ENCODE results near the gene UNC119. TPM values are rescaled to one million over a fixed set of nuclear protein-coding genes. Genes with fewer than 3 reads are reported as not detected.

UNC119 gene
- total and polyA plus RNA-seq, 8 donors: 13.6 to 30.9 (median 17.2) TPM

DNA sequence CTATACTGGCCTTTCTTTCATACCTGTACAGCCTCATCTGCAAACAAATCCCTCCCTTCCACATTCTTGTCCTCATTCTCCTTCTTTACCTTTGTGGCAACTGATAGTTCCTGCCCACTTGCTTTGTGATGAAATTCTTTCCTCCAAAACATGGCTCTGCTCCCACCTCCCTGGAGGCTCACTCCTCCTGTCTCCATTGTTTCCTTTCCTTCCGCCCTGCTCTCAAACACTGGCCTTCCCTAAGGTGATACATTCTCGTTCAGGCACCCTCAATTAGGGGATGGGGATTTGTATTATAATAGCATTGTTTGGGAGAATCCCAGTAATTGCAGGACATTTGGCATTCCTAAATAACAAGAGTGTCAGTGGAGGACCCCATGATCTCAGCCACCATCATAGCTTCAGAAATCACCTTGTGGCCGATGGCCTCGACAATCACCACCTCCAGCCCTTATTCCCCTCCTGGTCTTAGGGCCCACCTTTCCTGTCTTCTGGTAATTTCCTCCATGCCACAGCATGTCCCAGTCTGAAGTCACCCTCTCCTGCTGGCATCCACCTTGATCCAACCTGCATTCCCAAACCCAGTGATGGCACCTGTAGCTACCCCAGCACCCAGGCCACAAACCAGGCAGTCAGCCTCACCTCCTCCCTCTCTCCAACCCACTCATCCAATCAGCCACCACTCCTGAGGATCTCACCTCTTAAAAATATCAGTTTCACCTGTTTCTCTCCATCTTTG, 7.9 kb downstream of the UNC119 start:
- H3K36me3 ChIP-seq: peaks cover 4 to 18% (median 15%) of the 10 kb centered on the region in 4 donors
- H3K27me3 ChIP-seq: no peaks in the 10 kb centered on the region
- no peak overlapping the region for H3K27ac ChIP-seq
- no peaks in the 10 kb centered on the region for H3K9me3 ChIP-seq
- H3K4me1 ChIP-seq: peaks cover under 1 to 15% (median 9%) of the 10 kb centered on the region in 4 donors
- no peak for DNase-seq
- TF ChIP-seq POLR2AphosphoS5 (IDR thresholded peaks at IDR 0.05): no peak
- TF ChIP-seq EP300 (IDR thresholded peaks at IDR 0.05): no peak
- TF ChIP-seq, protein P1, sequence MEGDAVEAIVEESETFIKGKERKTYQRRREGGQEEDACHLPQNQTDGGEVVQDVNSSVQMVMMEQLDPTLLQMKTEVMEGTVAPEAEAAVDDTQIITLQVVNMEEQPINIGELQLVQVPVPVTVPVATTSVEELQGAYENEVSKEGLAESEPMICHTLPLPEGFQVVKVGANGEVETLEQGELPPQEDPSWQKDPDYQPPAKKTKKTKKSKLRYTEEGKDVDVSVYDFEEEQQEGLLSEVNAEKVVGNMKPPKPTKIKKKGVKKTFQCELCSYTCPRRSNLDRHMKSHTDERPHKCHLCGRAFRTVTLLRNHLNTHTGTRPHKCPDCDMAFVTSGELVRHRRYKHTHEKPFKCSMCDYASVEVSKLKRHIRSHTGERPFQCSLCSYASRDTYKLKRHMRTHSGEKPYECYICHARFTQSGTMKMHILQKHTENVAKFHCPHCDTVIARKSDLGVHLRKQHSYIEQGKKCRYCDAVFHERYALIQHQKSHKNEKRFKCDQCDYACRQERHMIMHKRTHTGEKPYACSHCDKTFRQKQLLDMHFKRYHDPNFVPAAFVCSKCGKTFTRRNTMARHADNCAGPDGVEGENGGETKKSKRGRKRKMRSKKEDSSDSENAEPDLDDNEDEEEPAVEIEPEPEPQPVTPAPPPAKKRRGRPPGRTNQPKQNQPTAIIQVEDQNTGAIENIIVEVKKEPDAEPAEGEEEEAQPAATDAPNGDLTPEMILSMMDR (IDR thresholded peaks at IDR 0.05): no peak
- TF ChIP-seq POLR2A (IDR thresholded peaks at IDR 0.05): no peak
- H3K4me3 ChIP-seq: no peak overlapping the region
- intact Hi-C loops (cut with DNase I; ENCODE audit: low total_unique reads): no loop called here
- WGBS, 5 donors: 84 to 88% (median 86%) methylated on average over 4 of the region's 4 CpGs

DNA sequence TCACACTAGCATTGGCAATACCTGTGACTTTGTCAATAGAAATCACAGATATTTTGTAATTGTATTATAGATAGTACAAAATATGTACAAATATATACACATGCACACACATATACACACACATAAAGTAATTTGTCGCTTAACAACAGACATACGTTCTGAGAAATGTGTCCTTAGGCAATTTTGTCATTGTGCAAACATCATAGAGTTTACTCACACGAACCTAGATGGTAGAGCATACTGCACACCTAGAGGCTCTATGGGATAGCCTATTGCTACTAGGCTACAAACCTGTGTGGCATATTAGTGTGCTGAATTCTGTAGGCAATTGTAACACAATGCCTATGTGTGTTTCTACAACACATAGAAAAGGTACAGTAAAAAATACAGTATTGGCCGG, 11.0 kb downstream of the UNC119 start:
- Histone ChIP-seq H3K9me3 (no peaks in the 10 kb centered on the region), H3K27me3 (no peaks in the 10 kb centered on the region), H3K36me3 (peaks cover 0 to 5% (median 3%) of the 10 kb centered on the region in 4 donors), H3K4me1 (peaks cover 3 to 10% (median 7%) of the 10 kb centered on the region in 4 donors), H3K4me3 (no peak overlapping the region), H3K27ac (no peak overlapping the region)
- intact Hi-C loops (cut with DNase I; ENCODE audit: low total_unique reads): no loop called here
- TF ChIP-seq, protein P1 (IDR thresholded peaks at IDR 0.05): no peak
- no peak for TF ChIP-seq EP300 (IDR thresholded peaks at IDR 0.05)
- TF ChIP-seq POLR2AphosphoS5 (IDR thresholded peaks at IDR 0.05): no peak
- TF ChIP-seq POLR2A (IDR thresholded peaks at IDR 0.05): no peak
- WGBS, 5 donors: 67 to 83% (median 74%) methylated on average over 4 of the region's 4 CpGs
- no peak for DNase-seq

DNA sequence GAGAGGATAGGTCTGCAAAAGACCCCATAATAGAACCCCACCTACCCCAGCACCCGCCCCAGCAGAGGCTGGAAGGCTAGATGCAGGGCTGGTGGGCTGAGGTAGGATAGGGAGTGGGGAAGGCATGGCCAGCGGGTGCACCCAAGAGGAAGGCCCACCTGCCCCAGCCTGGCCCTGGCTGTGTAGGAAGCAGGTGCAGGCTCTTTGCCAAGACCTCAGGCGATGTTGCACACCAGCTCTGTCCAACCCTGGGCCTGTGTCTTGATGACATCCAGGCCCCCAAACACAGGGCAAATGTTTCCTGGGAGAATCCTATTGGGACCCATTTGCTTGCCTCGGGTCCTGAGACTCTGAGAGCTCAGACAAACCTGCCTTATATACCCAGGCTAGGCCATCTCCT, 12.2 kb downstream of the UNC119 start:
- Histone ChIP-seq H3K9me3 (no peaks in the 10 kb centered on the region), H3K27me3 (no peaks in the 10 kb centered on the region), H3K27ac (no peak overlapping the region), H3K36me3 (no peaks in the 10 kb centered on the region), H3K4me1 (peaks cover 3 to 19% (median 9%) of the 10 kb centered on the region in 4 donors), H3K4me3 (no peak overlapping the region)
- 67 to 84% (median 80%) methylated on average over 3 to 4 of the region's 4 CpGs for WGBS, 5 donors
- DNase-seq: no peak
- TF ChIP-seq POLR2AphosphoS5 (IDR thresholded peaks at IDR 0.05): no peak
- TF ChIP-seq POLR2A (IDR thresholded peaks at IDR 0.05): no peak
- TF ChIP-seq, protein P1 (IDR thresholded peaks at IDR 0.05): no peak
- TF ChIP-seq EP300 (IDR thresholded peaks at IDR 0.05): no peak
- intact Hi-C loops (cut with DNase I; ENCODE audit: low total_unique reads): no loop called here

DNA sequence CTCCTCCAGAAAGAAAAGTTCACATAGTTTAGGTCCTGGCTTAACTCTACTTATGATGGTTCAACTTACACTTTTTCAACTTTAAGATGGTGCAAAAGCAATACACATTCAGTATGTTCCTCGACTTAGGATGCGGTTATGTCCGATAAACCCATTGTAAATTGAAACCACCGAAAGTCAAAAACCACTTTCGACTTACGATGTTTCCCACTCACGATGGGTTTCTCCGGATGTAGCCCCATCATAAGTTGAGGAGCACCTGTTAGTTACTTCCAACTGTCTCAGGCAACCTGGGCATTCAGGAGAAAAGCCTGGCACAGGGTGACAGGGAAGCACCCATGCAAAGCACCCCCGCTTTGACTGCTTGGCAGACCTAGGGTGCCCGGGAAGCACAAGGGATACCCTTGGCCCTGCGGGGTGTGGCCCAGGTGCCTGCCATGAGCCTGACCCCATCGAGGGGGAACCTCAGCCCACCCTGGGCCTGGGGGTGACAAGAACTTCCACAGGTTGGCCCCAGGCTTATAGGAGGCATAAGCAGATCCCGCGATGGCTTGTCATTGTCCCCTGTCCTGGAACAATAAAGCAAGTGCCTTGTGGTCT, 14.0 kb downstream of the UNC119 start:
- TF ChIP-seq EP300 (IDR thresholded peaks at IDR 0.05): no peak
- no peak for TF ChIP-seq POLR2AphosphoS5 (IDR thresholded peaks at IDR 0.05)
- TF ChIP-seq, protein P1 (IDR thresholded peaks at IDR 0.05): no peak
- no peak for TF ChIP-seq POLR2A (IDR thresholded peaks at IDR 0.05)
- WGBS, 5 donors: 83 to 92% (median 89%) methylated on average over 14 of the region's 14 CpGs
- no peak overlapping the region for H3K27ac ChIP-seq
- H3K36me3 ChIP-seq: no peaks in the 10 kb centered on the region
- peaks cover 3 to 24% (median 9%) of the 10 kb centered on the region in 4 donors for H3K4me1 ChIP-seq
- H3K4me3 ChIP-seq: no peak overlapping the region
- intact Hi-C loops (cut with DNase I; ENCODE audit: low total_unique reads): loop anchor here (5.0 kb wide), 1 partner anchor 41 kb away; no protein-coding TSS in a partner anchor
- DNase-seq: no peak
- H3K9me3 ChIP-seq: no peaks in the 10 kb centered on the region
- H3K27me3 ChIP-seq: no peaks in the 10 kb centered on the region

Data from stomach (tissue), 9 donors.